Measurements from ENCODE around the gene CDYL.
A peak's percentile ranks its signal among the peaks of the same experiment; 100 is the strongest.
"Not testable (repeated sequence)": the region's sequence is repeated elsewhere in the genome, so short reads cannot be mapped to it uniquely, and the experiment has no call there.

Gene CDYL

DNA sequence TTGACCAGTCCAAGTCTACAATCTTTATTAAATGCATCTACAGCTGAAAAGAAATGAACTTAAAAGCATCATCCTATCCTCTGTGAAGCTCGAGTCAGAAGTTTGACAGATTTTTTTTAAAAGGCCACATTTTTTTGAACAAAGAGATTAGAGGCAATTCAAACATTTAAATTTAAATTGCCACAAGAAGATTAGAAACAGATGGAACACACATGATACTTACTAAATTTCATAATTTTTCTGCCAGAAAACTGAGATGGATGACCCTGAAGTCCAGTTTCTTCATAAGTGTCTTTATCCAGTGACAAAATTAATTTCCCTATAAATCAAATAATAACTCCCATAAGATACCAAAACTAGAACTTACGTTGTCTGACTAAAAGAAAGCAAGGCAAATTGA, 223.4 kb downstream of the CDYL start:
- no peak overlapping the region for H3K4me3 ChIP-seq (ENCODE audit: low read length)
- H3K36me3 ChIP-seq (ENCODE audit: control insufficient read depth, low read length): peaks cover 17% of the 10 kb centered on the region
- no peaks in the 10 kb centered on the region for H3K27me3 ChIP-seq (ENCODE audit: control insufficient read depth, low read length)
- H3K4me1 ChIP-seq (ENCODE audit: control insufficient read depth, low read length): peaks cover 14% of the 10 kb centered on the region
- H3K4me2 ChIP-seq (ENCODE audit: low read length): no peak overlapping the region
- H3K9me3 ChIP-seq (ENCODE audit: control insufficient read depth, insufficient read depth, low read length): no peaks in the 10 kb centered on the region
- no peak for TF ChIP-seq EZH2phosphoT487 (IDR thresholded peaks at IDR 0.05; ENCODE audit: borderline replicate concordance, low read length)
- no peak overlapping the region for H3K27ac ChIP-seq (ENCODE audit: low read depth, low read length)
- no peaks in the 10 kb centered on the region for H3K9me2 ChIP-seq (replicated peaks; ENCODE audit: control insufficient read depth, low read length)
- H4K20me1 ChIP-seq (ENCODE audit: control insufficient read depth, insufficient read depth, low read depth, low read length): no peaks in the 10 kb centered on the region
- peaks cover 5% of the 10 kb centered on the region for H3K79me2 ChIP-seq (ENCODE audit: control insufficient read depth, low read length)
- no peaks in the 10 kb centered on the region for H3F3A ChIP-seq (ENCODE audit: control insufficient read depth, insufficient read depth)

- H3K79me2 ChIP-seq (ENCODE audit: control insufficient read depth, low read length): peaks cover 6% of the 10 kb centered on the region
- TF ChIP-seq EZH2phosphoT487 (IDR thresholded peaks at IDR 0.05; ENCODE audit: borderline replicate concordance, low read length): no peak
- TF ChIP-seq, protein P1, sequence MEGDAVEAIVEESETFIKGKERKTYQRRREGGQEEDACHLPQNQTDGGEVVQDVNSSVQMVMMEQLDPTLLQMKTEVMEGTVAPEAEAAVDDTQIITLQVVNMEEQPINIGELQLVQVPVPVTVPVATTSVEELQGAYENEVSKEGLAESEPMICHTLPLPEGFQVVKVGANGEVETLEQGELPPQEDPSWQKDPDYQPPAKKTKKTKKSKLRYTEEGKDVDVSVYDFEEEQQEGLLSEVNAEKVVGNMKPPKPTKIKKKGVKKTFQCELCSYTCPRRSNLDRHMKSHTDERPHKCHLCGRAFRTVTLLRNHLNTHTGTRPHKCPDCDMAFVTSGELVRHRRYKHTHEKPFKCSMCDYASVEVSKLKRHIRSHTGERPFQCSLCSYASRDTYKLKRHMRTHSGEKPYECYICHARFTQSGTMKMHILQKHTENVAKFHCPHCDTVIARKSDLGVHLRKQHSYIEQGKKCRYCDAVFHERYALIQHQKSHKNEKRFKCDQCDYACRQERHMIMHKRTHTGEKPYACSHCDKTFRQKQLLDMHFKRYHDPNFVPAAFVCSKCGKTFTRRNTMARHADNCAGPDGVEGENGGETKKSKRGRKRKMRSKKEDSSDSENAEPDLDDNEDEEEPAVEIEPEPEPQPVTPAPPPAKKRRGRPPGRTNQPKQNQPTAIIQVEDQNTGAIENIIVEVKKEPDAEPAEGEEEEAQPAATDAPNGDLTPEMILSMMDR (IDR thresholded peaks at IDR 0.05; ENCODE audit: low read depth, low read length, poor library complexity, severe bottlenecking): peak; percentile 87
- no peaks in the 10 kb centered on the region for H3K27me3 ChIP-seq (ENCODE audit: control insufficient read depth, low read length)
- no peaks in the 10 kb centered on the region for H3K9me2 ChIP-seq (replicated peaks; ENCODE audit: control insufficient read depth, low read length)
- H3K4me2 ChIP-seq (ENCODE audit: low read length): peak within 1 kb of the TSS; percentile 81
- H3K36me3 ChIP-seq (ENCODE audit: control insufficient read depth, low read length): peaks cover 8% of the 10 kb centered on the region
- peaks cover 16% of the 10 kb centered on the region for H3K4me1 ChIP-seq (ENCODE audit: control insufficient read depth, low read length)
- no peaks in the 10 kb centered on the region for H3F3A ChIP-seq (ENCODE audit: control insufficient read depth, insufficient read depth)
- no peaks in the 10 kb centered on the region for H3K9me3 ChIP-seq (ENCODE audit: control insufficient read depth, insufficient read depth, low read length)
- H4K20me1 ChIP-seq (ENCODE audit: control insufficient read depth, insufficient read depth, low read depth, low read length): no peaks in the 10 kb centered on the region
- H3K4me3 ChIP-seq (ENCODE audit: low read length): peak within 1 kb of the TSS; percentile 88
- H3K27ac ChIP-seq (ENCODE audit: low read depth, low read length): peak within 1 kb of the TSS; percentile 44
These were observed 227.6 kb downstream of the CDYL start, which contains the start of gene RPP40 for GRCh38 chr6:5003604-5004372. RPP40 (minus strand) TSS chr6:5004037; CDS start chr6:5004002, 35 bp downstream.

- peaks cover 6% of the 10 kb centered on the region for H3K36me3 ChIP-seq (ENCODE audit: control insufficient read depth, low read length)
- no peak for TF ChIP-seq EZH2phosphoT487 (IDR thresholded peaks at IDR 0.05; ENCODE audit: borderline replicate concordance, low read length)
- TF ChIP-seq, protein P1 (IDR thresholded peaks at IDR 0.05; ENCODE audit: low read depth, low read length, poor library complexity, severe bottlenecking): no peak
- H3F3A ChIP-seq (ENCODE audit: control insufficient read depth, insufficient read depth): no peaks in the 10 kb centered on the region
- peaks cover 16% of the 10 kb centered on the region for H3K4me1 ChIP-seq (ENCODE audit: control insufficient read depth, low read length)
- peak overlapping the region; percentile 81 for H3K4me2 ChIP-seq (ENCODE audit: low read length)
- H3K27me3 ChIP-seq (ENCODE audit: control insufficient read depth, low read length): no peaks in the 10 kb centered on the region
- H4K20me1 ChIP-seq (ENCODE audit: control insufficient read depth, insufficient read depth, low read depth, low read length): no peaks in the 10 kb centered on the region
- no peaks in the 10 kb centered on the region for H3K9me3 ChIP-seq (ENCODE audit: control insufficient read depth, insufficient read depth, low read length)
- no peaks in the 10 kb centered on the region for H3K9me2 ChIP-seq (replicated peaks; ENCODE audit: control insufficient read depth, low read length)
- peak overlapping the region; percentile 44 for H3K27ac ChIP-seq (ENCODE audit: low read depth, low read length)
- peaks cover 6% of the 10 kb centered on the region for H3K79me2 ChIP-seq (ENCODE audit: control insufficient read depth, low read length)
- H3K4me3 ChIP-seq (ENCODE audit: low read length): peak overlapping the region; percentile 88
These were observed 228.3 kb downstream of the CDYL start for GRCh38 chr6:5004373-5005037.

DNA sequence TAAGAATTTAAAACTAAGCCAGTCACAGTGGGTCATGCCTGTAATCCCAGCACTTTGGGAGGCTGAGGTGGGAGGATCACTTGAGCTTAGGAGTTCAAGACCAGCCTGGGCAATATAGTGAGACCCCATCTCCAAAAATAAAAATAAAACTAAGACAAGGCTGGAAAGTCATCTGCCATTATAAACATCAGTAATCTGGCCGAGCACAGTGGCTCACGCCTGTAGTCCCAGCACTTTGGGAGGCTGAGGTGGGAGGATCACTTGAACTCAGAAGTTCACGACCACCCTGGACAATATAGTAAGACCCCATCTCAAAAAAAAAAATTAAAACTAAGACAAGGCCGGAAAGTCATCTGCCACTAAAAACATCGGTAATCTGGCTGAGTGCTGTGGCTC, 228.8 kb downstream of the CDYL start:
- H3K27me3 ChIP-seq (ENCODE audit: control insufficient read depth, low read length); H3K27ac ChIP-seq (ENCODE audit: low read depth, low read length); H3K9me3 ChIP-seq (ENCODE audit: control insufficient read depth, insufficient read depth, low read length); H3K9me2 ChIP-seq (replicated peaks; ENCODE audit: control insufficient read depth, low read length); H3K4me3 ChIP-seq (ENCODE audit: low read length); H3K79me2 ChIP-seq (ENCODE audit: control insufficient read depth, low read length); H4K20me1 ChIP-seq (ENCODE audit: control insufficient read depth, insufficient read depth, low read depth, low read length); H3K36me3 ChIP-seq (ENCODE audit: control insufficient read depth, low read length); H3F3A ChIP-seq (ENCODE audit: control insufficient read depth, insufficient read depth): not testable (repeated sequence)
- H3K4me2 ChIP-seq (ENCODE audit: low read length): 0 out of 2 replicates have a peak overlapping the region, but pooled peaks have one; percentile 81
- H3K4me1 ChIP-seq (ENCODE audit: control insufficient read depth, low read length): peaks cover 16% of the 10 kb centered on the region

Data from DOHH2 (cell line).